Activated naive CD4-positive, alpha-beta T cell treated with anti-CD3 and anti-CD28 coated beads for 36 hours (primary cell): ENCODE measurements around the gene SNTA1. TPM values are rescaled to one million over a fixed set of nuclear protein-coding genes. Genes with fewer than 3 reads are reported as not detected.
"Not testable (repeated sequence)": the region's sequence is repeated elsewhere in the genome, so short reads cannot be mapped to it uniquely, and the experiment has no call there.

Source experiments
- CTCF ChIA-PET: fragments of 350-600 bp; sonication (Branson Sonifier 250); formaldehyde crosslinking; loops from one replicate; lab custom pipeline; 2021; ENCODE audit warnings: antibody characterized with exemption; lab: Charles Lee
- DNase-seq: peaks from one replicate; pipeline ENCODE4 v3.0.0-alpha.2; 2020
- H3K27ac Mint-ChIP-seq: one replicate; pipeline ENCODE4 v1.8.0; 2021; ENCODE audit warnings: mild to moderate bottlenecking, mixed read lengths
- H3K27me3 Mint-ChIP-seq: one replicate; pipeline ENCODE4 v1.8.0; 2021; ENCODE audit warnings: low read depth, mixed read lengths
- H3K36me3 Mint-ChIP-seq: one replicate; pipeline ENCODE4 v1.8.0; 2021; ENCODE audit warnings: low read depth, mixed read lengths
- H3K4me1 Mint-ChIP-seq: one replicate; pipeline ENCODE4 v1.8.0; 2021; ENCODE audit warnings: low read depth, mixed read lengths
- H3K4me3 Mint-ChIP-seq: one replicate; pipeline ENCODE4 v1.8.0; 2021; ENCODE audit warnings: mild to moderate bottlenecking, moderate library complexity, mixed read lengths
- H3K9me3 Mint-ChIP-seq: one replicate; pipeline ENCODE4 v1.8.0; 2021; ENCODE audit warnings: mixed read lengths
- intact Hi-C: fragments of 100-400 bp; cut with micrococcal nuclease; formaldehyde crosslinking; loops from one replicate; pipeline ENCODE4 v1.15.1; 2023
- total RNA-seq, 2 experiments: library from RNA; stranded (reverse); gene quantifications; one replicate each; pipeline ENCODE4 v1.2.3, GENCODE V29; 2021

SNTA1 gene
- 1 to 10 TPM; 2.6 to 2.9 TPM for total RNA-seq

DNA sequence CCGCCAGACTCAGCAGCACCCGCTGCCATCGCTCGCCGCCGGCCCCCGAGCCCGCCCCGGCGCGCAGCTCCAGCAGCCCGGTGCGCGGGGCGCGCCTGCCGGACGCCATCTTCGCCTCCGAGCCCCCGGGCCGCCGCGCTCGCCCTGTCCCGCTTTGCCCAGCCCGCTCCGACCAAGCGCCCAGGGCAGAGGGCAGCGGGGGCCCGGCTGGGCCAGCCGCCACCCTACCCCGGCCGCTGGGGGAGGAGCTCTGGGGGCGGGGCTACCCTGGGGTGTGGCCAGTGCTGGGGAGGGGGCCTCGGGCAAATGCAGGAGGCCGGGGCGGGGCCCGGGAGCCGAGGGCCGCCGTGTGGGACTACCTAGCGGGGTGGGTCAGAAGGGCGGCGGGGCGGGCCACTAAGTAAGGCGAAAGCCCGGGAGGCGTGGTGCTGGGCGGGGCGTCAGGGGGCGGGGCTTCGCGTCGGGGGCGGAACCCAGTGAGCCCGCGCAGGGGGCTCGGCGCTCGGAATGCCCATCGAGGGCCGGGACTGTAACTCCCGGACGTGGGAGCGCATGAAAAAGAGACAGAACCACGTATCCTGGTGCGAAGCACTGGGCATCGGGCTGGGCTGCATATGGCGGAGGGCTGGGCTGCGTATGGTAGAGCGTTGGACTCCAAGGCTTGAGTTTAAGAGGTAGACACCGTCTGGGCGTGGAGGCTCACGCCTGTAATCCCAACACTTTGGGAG lies at the start of gene SNTA1:
TSS of gene SNTA1 (minus strand) at position 252 of the 728 bp plus-strand sequence. CDS start at position 109, 143 bp downstream.
- Mint-ChIP-seq H3K4me1 (peaks cover 10% of the 10 kb centered on the region), H3K9me3 (no peaks in the 10 kb centered on the region), H3K27ac (peak within 1 kb of the TSS; percentile 46), H3K36me3 (no peaks in the 10 kb centered on the region), H3K27me3 (no peaks in the 10 kb centered on the region), H3K4me3 (peak within 1 kb of the TSS; percentile 84)
- DNase-seq = peak; percentile 88
- intact Hi-C loops = loop anchor here (1.0 to 10.0 kb wide), 8 partner anchors 42 to 671 kb away; partner anchors contain the start of genes ACTL10, CDK5RAP1, CHMP4B and EIF2S2
- CTCF ChIA-PET = interaction anchor here (0.5 to 1.5 kb wide), 6 partner anchors 12 to 224 kb away, joined by 3 to 10 read pairs (median 5); partner anchors contain the start of gene ACTL10

DNA sequence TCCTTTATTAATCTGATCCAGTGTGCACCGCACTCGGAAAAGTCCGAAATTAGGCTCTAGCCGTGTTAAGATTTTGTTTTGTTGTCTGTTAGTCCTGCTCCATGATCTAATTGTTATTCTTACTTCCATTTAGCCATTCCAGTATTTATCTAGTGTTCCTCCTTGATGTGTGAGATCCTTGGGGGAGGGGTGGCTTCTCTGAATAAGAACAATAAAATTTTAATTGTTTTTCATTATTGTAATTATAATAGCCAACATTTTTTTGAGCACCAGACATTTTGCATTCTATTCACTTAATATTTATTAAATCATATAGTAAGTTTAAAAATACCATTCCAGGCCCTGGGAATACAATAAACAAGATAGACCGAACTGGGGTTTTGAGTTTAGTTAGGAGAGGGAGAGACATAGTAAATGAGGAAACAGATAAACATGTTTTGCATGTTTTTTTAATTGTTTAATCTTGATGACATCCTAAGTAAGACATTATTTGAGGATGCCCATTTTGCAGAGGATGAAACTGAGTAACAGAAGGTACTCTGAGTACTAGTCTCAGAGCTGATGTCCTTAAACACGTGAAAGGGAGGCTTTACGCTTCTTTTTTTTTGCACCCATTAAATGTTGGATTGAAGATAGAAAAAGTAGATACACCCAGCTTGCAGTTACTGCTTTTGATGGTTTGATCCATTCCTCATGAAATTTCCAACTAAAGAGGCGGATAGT lies 47.5 kb upstream of the SNTA1 start:
- CTCF ChIA-PET = interaction anchor here (0.5 to 2.2 kb wide), 5 partner anchors 16 to 194 kb away, joined by 3 to 8 read pairs (median 4); partner anchors contain the start of gene SNTA1
- Mint-ChIP-seq H3K27me3 (no peaks in the 10 kb centered on the region), H3K27ac (peak overlapping the region; percentile 36), H3K4me3 (peak overlapping the region; percentile 79), H3K36me3 (no peaks in the 10 kb centered on the region), H3K4me1 (peaks cover 19% of the 10 kb centered on the region), H3K9me3 (no peaks in the 10 kb centered on the region)
- DNase-seq = no peak
- intact Hi-C loops = loop anchor here (5.0 kb wide), 1 partner anchor 1186 kb away; the partner anchor contains the start of gene PIGU

DNA sequence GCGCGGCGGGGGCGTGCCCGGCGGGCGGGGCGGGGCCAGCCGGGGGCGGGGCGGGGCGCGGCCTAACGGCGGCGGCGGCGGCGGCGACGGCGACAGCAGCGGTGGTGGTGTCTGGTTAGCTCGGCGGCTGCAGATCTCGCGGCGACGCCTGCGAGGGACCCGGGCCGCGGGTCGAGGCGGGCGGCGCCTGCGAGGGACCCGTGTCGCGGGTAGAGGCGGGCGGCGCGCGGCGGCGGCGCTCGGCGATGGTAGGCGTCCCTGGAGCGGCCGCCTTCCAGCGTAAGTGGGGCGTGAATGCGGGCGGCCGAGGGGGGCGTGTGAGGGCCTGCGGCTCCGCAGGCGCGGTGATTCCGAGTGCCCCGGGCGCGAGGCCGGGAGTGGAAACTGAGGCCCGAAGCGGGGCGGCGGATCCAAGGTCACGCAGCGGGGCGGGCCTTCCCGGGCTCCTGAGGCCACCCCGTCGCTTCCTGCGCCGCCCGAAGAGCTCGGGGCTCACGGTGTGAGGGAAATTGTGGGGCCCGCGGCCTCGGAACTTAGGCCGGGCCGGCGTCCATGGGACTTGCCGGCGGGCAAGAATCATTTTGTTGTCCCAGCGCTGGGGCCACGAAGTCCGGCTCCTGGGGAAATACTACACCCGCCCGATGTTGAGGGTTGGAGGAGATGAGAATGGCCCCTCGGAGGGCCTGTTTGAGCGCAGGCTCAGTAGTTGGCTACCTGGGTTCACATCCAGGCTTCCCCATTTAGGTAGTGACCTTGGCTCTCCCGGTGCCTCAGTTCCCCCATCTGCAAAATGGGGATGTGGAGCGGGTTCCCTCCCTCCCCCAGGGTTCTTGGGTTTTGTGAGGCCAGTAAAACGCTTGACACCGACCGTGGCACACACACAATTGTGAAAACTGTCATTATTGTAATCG lies 46.7 kb upstream of the SNTA1 start, which contains the start of gene CBFA2T2:
TSS of gene CBFA2T2 (plus strand) at position 74 of the 911 bp plus-strand sequence. CDS start at position 246, 172 bp downstream.
- H3K4me1 Mint-ChIP-seq = peaks cover 19% of the 10 kb centered on the region
- intact Hi-C loops = loop anchor here (5.0 kb wide), 1 partner anchor 1187 kb away; the partner anchor contains the start of gene PIGU
- peak; percentile 52 for DNase-seq
- no peaks in the 10 kb centered on the region for H3K27me3 Mint-ChIP-seq
- H3K4me3 Mint-ChIP-seq = peak within 1 kb of the TSS; percentile 79
- H3K36me3 Mint-ChIP-seq = no peaks in the 10 kb centered on the region
- peak within 1 kb of the TSS; percentile 81 for H3K27ac Mint-ChIP-seq
- no peaks in the 10 kb centered on the region for H3K9me3 Mint-ChIP-seq
- CTCF ChIA-PET = interaction anchor here (0.6 to 2.2 kb wide), 5 partner anchors 33 to 242 kb away, joined by 3 to 8 read pairs (median 5); partner anchors contain the start of gene ZNF341

DNA sequence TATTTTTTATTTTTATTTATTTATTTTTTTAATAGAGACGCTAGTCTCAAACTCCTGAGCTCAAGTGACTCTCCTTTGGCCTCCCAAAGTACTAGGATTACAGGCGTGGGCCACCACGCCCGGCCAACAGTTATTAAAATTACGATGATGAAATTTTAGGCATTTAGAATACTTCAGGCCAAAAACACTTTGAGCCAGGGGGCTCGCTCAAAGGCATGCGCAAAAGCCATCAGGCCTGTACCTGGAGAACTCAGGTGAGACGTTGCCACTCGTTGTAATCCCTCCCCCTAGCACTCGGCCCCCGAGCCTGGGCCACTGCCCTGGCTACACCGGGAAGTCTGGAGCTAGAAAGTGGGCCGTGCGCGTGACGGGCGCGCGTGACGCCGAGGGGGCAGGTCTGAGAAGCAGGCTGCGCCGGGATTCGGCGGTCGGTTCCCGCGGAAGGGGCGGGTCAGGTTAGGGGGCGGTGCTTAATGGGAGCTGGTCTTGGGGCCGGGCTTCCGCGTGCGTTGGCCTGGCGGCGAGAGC lies 46.0 kb upstream of the SNTA1 start:
- peak overlapping the region; percentile 81 for H3K27ac Mint-ChIP-seq
- H3K4me3 Mint-ChIP-seq = peak overlapping the region; percentile 79
- intact Hi-C loops = loop anchor here (1.0 to 5.0 kb wide), 5 partner anchors 45 to 1188 kb away; partner anchors contain the start of genes PIGU, PXMP4 and RALY

DNA sequence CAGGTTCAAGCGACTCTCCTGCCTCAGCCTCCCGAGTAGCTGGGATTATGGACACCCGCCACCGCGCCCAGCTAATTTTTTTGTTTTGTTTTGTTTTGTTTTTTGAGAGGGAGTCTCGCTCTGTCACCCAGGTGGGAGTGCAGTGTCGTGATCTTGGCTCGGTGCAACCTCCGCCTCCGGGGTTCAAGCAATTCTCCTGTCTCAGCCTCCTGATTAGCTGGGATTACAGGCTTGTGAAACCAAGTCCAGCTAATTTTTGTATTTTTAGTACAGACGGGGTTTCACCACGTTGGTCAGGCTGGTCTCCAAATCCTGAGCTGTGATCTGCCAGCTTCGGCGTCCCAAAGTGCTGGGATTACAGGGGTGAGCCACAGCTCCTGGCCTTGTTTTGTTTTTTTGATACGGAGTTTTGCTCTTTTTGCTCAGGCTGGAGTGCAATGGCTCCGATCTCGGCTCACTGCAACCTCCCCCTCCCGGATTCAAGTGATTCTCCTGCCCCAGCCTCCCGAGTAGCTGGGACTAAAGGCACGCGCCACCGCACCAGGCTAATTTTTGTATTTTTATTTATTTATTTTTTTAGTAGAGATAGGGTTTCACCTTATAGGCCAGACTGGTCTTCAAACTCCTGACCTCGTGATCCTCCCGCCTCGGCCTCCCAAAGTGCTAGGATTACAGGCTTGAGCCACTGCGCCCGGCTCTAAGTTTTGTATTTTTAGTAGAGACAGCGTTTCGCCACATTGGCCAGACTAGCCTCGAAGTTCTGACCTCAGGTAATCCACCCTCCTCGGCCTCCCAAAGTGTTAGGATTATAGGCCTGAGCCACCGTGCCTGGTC lies 45.3 kb upstream of the SNTA1 start:
- not testable (repeated sequence) for H3K27ac Mint-ChIP-seq, DNase-seq, H3K9me3 Mint-ChIP-seq, H3K27me3 Mint-ChIP-seq, H3K36me3 Mint-ChIP-seq
- Mint-ChIP-seq H3K4me3 (peak overlapping the region; percentile 79), H3K4me1 (peaks cover 17% of the 10 kb centered on the region)
- CTCF ChIA-PET = interaction anchor here (0.6 to 2.2 kb wide), 4 partner anchors 32 to 202 kb away, joined by 5 to 8 read pairs (median 5); no protein-coding TSS in a partner anchor
- intact Hi-C loops = loop anchor here (1.0 kb wide), 4 partner anchors 45 to 504 kb away; partner anchors contain the start of genes PXMP4 and RALY

More for the DNA sequence above, 46.0 kb upstream of the SNTA1 start:
- peak; percentile 100 for DNase-seq
- Mint-ChIP-seq H3K36me3 (no peaks in the 10 kb centered on the region), H3K27me3 (no peaks in the 10 kb centered on the region), H3K4me1 (peaks cover 17% of the 10 kb centered on the region), H3K9me3 (no peaks in the 10 kb centered on the region)
- CTCF ChIA-PET = interaction anchor here (0.6 to 2.2 kb wide), 5 partner anchors 32 to 242 kb away, joined by 3 to 8 read pairs (median 5); partner anchors contain the start of gene ZNF341

DNA sequence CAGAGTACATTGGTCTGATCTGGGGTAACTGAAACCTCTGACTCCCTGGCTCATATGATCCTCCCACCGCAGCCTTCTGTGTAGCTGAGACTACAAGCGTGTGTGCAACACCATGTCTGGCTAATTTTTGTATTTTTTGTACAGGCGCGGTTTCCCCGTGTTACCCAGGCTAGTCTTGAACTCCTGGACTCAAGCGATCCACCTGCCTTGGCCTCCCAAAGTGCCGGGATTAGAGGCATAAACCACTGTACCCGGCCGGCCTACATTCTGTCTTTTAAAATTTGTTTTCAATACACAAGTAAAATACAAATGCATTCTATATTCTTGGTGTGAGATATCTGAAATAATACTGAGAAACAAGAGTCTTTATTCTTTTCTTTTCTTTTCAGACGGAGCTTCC lies 44.6 kb upstream of the SNTA1 start:
- Mint-ChIP-seq H3K9me3 (no peaks in the 10 kb centered on the region), H3K27ac (peak overlapping the region; percentile 24), H3K36me3 (no peaks in the 10 kb centered on the region), H3K4me3 (no peak overlapping the region), H3K27me3 (no peaks in the 10 kb centered on the region), H3K4me1 (peaks cover 14% of the 10 kb centered on the region)
- intact Hi-C loops = no loop called here
- DNase-seq = no peak
- CTCF ChIA-PET = interaction anchor here (0.6 to 1.1 kb wide), 2 partner anchors 33 to 180 kb away, joined by 3 to 5 read pairs; no protein-coding TSS in a partner anchor

DNA sequence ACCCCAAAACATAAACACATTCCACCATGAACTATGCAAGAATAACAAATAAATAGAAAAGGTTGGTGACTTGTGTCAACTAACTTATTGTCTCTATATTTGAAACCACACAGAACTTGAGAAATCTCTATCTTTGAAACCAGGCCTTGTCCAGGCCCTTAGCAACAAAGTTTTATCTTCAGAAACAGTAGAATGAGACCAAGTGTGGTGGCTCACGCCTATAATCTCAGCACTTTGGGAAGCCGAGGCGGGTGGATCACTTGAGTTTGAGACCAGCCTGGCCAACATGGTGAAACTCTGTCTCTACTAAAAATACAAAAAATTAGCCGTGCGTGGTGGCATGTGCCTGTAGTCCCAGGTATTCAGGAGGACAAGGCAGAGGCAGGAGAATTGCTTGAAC lies 39.6 kb upstream of the SNTA1 start:
- H3K27ac Mint-ChIP-seq, H3K36me3 Mint-ChIP-seq, H3K4me3 Mint-ChIP-seq, H3K9me3 Mint-ChIP-seq, DNase-seq, H3K4me1 Mint-ChIP-seq, CTCF ChIA-PET, H3K27me3 Mint-ChIP-seq, intact Hi-C loops: not testable (repeated sequence)

DNA sequence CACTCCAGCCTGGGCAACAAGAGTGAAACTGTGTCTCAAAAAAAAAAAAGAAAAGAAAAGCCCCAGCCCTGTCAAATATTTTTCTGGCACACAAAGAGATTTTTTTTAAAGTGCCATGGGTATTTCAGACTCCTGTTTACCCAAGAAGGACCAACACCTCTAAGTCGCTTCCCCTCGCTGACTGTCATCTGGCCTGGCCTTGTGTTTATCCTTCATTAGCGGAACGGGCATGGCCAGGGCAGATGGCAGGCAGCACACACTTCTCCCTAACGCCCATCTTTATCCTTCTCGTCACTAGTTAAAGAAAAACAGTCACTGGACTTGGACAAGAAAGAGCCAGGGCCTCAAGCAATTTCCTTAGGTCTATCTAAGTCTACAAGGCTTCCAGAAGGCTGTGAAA lies 39.0 kb upstream of the SNTA1 start:
- no peaks in the 10 kb centered on the region for H3K9me3 Mint-ChIP-seq
- no peak for DNase-seq
- H3K4me1 Mint-ChIP-seq = no peaks in the 10 kb centered on the region
- H3K27me3 Mint-ChIP-seq = no peaks in the 10 kb centered on the region
- H3K36me3 Mint-ChIP-seq = no peaks in the 10 kb centered on the region
- intact Hi-C loops = no loop called here
- H3K27ac Mint-ChIP-seq = no peak overlapping the region
- CTCF ChIA-PET = no interaction called here
- no peak overlapping the region for H3K4me3 Mint-ChIP-seq

DNA sequence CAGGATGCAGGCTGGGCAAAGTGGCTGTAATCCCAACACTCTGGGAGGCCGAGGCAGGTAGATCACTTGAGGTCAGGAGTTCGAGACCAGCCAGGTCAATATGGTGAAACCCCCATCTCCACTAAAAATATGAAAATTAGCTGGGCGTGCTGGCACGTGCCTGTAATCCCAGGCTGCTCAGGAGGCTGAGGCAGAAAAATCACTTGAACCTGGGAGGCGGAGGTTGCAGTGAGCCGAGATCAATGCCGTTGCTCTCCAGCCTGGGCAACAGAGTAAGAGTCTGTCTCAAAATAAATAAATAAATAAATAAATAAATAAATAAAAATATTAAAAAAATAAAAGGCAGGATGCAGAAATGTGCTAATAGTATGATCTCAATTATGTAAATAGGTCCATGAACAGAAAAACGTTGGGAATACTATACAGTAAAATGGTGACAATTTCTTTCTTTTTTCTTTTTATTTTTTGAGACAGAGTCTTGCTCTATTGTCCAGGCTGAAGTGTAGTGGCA lies 37.9 kb upstream of the SNTA1 start:
- Mint-ChIP-seq H3K4me1 (no peaks in the 10 kb centered on the region), H3K27me3 (no peaks in the 10 kb centered on the region), H3K27ac (no peak overlapping the region), H3K9me3 (no peaks in the 10 kb centered on the region), H3K36me3 (no peaks in the 10 kb centered on the region), H3K4me3 (no peak overlapping the region)
- CTCF ChIA-PET = no interaction called here
- intact Hi-C loops = no loop called here
- no peak for DNase-seq

DNA sequence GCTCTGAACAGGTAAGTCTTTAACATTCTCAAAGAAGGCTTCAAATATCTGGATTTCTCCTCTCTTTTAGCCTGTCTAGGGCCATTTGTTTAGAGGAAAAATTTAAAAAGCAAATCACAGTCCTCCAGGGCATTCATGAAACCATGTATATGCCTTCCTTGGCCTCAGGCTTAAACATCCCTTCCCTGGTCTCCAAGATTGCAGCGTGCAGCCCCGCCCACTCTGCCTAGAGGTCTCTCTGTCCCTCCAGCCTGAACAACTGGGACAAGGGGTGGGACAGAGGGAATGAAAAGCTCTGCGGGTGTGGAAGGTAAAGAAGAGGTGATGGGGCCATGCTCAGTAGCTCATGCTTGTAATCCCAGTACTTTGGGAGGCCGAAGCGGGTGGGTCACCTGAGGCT lies 36.5 kb upstream of the SNTA1 start:
- intact Hi-C loops = no loop called here
- CTCF ChIA-PET = no interaction called here
- H3K27ac Mint-ChIP-seq = no peak overlapping the region
- H3K4me1 Mint-ChIP-seq = no peaks in the 10 kb centered on the region
- no peak for DNase-seq
- H3K36me3 Mint-ChIP-seq = no peaks in the 10 kb centered on the region
- no peaks in the 10 kb centered on the region for H3K27me3 Mint-ChIP-seq
- H3K9me3 Mint-ChIP-seq = no peaks in the 10 kb centered on the region
- no peak overlapping the region for H3K4me3 Mint-ChIP-seq
